Endodermal cell (in vitro differentiated cells): ENCODE data around the gene CREB3. TPM values are rescaled to one million over a fixed set of nuclear protein-coding genes. Genes with fewer than 3 reads are reported as not detected.

Experiments used
- DNase-seq: peaks from one replicate; pipeline ENCODE4 v3.0.0-alpha.2; 2017
- H3K27ac ChIP-seq: 2 replicates; pipeline ENCODE4 v1.5.1; 2013; ENCODE audit warnings: mild to moderate bottlenecking, low read depth, low read length, moderate library complexity
- H3K27me3 ChIP-seq: 2 replicates; pipeline ENCODE4 v1.6.1; 2013; ENCODE audit warnings: mild to moderate bottlenecking, low read length, moderate library complexity; ENCODE audit not compliant: insufficient read depth, control insufficient read depth, poor library complexity, severe bottlenecking
- H3K36me3 ChIP-seq: 2 replicates; pipeline ENCODE4 v1.7.0; 2013; ENCODE audit warnings: mild to moderate bottlenecking, low read length, moderate library complexity; ENCODE audit not compliant: control insufficient read depth, insufficient read depth
- H3K4me1 ChIP-seq: one replicate; pipeline ENCODE4 v1.7.0; 2013; ENCODE audit warnings: low read length; ENCODE audit not compliant: control insufficient read depth, insufficient read depth
- H3K4me3 ChIP-seq: 2 replicates; pipeline ENCODE4 v1.5.1; 2013; ENCODE audit warnings: mild to moderate bottlenecking, low read length, moderate library complexity
- H3K9ac ChIP-seq: 2 replicates; pipeline ENCODE4 v1.6.1; 2013; ENCODE audit warnings: mild to moderate bottlenecking, low read length, moderate library complexity; ENCODE audit not compliant: poor library complexity, severe bottlenecking; ENCODE audit errors: extremely low read depth
- H3K9me3 ChIP-seq: 2 replicates; pipeline ENCODE4 v1.6.1; 2013; ENCODE audit warnings: mild to moderate bottlenecking, low read length, moderate library complexity; ENCODE audit not compliant: control insufficient read depth
- H3K27ac Mint-ChIP-seq: 2 replicates; pipeline ENCODE4 v1.8.0; 2020; ENCODE audit warnings: mixed read lengths
- H3K27me3 Mint-ChIP-seq: 2 replicates; pipeline ENCODE4 v1.8.0; 2021; ENCODE audit warnings: mild to moderate bottlenecking, mixed read lengths; ENCODE audit not compliant: insufficient read depth
- H3K36me3 Mint-ChIP-seq: 2 replicates; pipeline ENCODE4 v1.8.0; 2020; ENCODE audit warnings: low read depth, mixed read lengths
- H3K4me1 Mint-ChIP-seq: 2 replicates; pipeline ENCODE4 v1.8.0; 2020; ENCODE audit warnings: mixed read lengths
- H3K4me3 Mint-ChIP-seq: 2 replicates; pipeline ENCODE4 v1.8.0; 2020; ENCODE audit warnings: mild to moderate bottlenecking, moderate library complexity, mixed read lengths
- H3K9me3 Mint-ChIP-seq: 2 replicates; pipeline ENCODE4 v1.8.0; 2020; ENCODE audit warnings: mild to moderate bottlenecking, mixed read lengths
- CTCF ChIP-seq: fragments of 200-600 bp; sonication (generic); conservative IDR thresholded peaks from 2 replicates; pipeline ENCODE4 v1.5.0; 2021; ENCODE audit warnings: antibody characterized with exemption, mild to moderate bottlenecking
- WGBS, 2 experiments: methylation state at CpG; one replicate each; pipeline versions ENCODE4 v1.1.5 to v1.1.7; 2013; ENCODE audit warnings: missing lambda C conversion rate in 2 of 2, mixed read lengths in 1 of 2; ENCODE audit not compliant: insufficient coverage in 1 of 2, insufficient read length in 1 of 2; 5-methylcytosine and 5-hydroxymethylcytosine counted together
- total RNA-seq, 2 donors: library from RNA; stranded (reverse); fragmentation: NEBNext Ultra II Directional in 1 of 2; extraction: Animal tissue kit (Norgen Biotek cat#: 25700) in 1 of 2; gene quantifications; 2 replicates in 1 of 2; 3 replicates in 1 of 2; pipeline ENCODE4 v1.2.1, GENCODE V29; 2021

The CREB3 gene
- total RNA-seq, 2 donors from 2014 or later, result 28.1 to 33.6 TPM

- H3K27ac ChIP-seq, result no peak overlapping the region
- H3K36me3 Mint-ChIP-seq, result peaks cover 42% of the 10 kb centered on the region
- H3K9me3 ChIP-seq, result no peaks in the 10 kb centered on the region
- WGBS, 2 experiments, result 90% methylated on average over 2 of the region's 2 CpGs; no CpG with 5 or more reads in 1 of the 2 experiments
- H3K4me3 ChIP-seq, result peak overlapping the region; percentile 96
- H3K4me1 ChIP-seq, result peaks cover 10% of the 10 kb centered on the region
- no peak overlapping the region for H3K9ac ChIP-seq
- TF ChIP-seq CTCF, result no peak
- no peaks in the 10 kb centered on the region for H3K9me3 Mint-ChIP-seq
- peak overlapping the region; percentile 85 for H3K4me3 Mint-ChIP-seq
- peaks cover 47% of the 10 kb centered on the region for H3K36me3 ChIP-seq
- DNase-seq, result no peak
- no peak overlapping the region for H3K27ac Mint-ChIP-seq
- no peaks in the 10 kb centered on the region for H3K27me3 ChIP-seq
- H3K27me3 Mint-ChIP-seq, result no peaks in the 10 kb centered on the region
- H3K4me1 Mint-ChIP-seq, result peaks cover 30% of the 10 kb centered on the region
Observed at GRCh38 chr9:35687972-35688557, 44.4 kb upstream of the CREB3 start.

GRCh38 chr9:35688558-35689541, 43.6 kb upstream of the CREB3 start:
- peaks cover 39% of the 10 kb centered on the region for H3K36me3 ChIP-seq
- Mint-ChIP-seq H3K4me1 (peaks cover 30% of the 10 kb centered on the region), H3K27ac (peak overlapping the region; percentile 66), H3K4me3 (peak overlapping the region; percentile 85), H3K36me3 (peaks cover 34% of the 10 kb centered on the region), H3K9me3 (no peaks in the 10 kb centered on the region), H3K27me3 (no peaks in the 10 kb centered on the region)
- H3K27me3 ChIP-seq, result no peaks in the 10 kb centered on the region
- H3K4me1 ChIP-seq, result peaks cover 10% of the 10 kb centered on the region
- H3K4me3 ChIP-seq, result peak overlapping the region; percentile 96
- peak overlapping the region; percentile 63 for H3K27ac ChIP-seq
- DNase-seq, result no peak
- H3K9me3 ChIP-seq, result no peaks in the 10 kb centered on the region
- whole genome bisulfite sequencing, 2 experiments, result 15 to 22% methylated on average over 11 of the region's 12 CpGs
- TF ChIP-seq CTCF, result no peak
- H3K9ac ChIP-seq, result peak overlapping the region; percentile 82

DNA sequence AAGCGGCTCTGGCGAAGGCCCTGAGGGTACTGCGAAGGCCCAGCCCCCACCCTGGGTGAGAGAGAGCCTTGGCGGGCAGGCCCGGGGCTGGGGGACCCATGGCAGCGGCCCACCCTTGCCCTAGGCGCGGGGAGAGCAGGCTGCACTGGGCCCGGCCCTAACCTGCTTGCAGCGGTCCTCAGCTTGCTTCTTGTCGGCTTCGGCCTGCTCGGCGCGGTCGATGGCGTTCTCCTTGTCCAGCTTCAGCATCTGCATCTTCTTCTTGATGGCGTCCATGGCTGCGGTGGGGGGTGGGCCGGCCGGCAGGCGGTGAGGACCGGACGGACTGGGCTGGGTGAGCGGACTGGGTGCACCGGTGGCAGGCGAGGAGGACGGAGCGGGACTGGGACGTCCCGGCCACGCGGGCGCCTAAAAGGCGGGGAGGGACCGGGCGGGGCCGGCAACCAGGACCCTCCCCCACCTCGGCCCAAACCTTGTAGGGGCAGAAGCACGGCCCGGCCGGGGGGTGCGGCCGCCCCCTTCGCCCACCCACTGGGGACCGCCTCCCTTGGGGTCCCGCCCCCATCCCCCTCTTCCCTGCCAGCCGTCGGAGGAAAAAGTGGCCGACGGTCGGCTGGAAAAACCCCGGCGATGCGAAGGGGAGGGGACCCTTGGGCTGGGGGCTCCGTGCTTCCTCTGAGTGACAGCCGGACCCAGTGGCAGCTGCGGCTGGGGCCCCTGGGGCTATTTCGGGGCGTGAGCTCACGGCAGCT, 42.7 kb upstream of the CREB3 start, which contains the start of gene TPM2:
TSS of gene TPM2 (minus strand) at position 384 of the 752 bp plus-strand sequence. CDS start at position 276, 108 bp downstream.
- H3K36me3 Mint-ChIP-seq, result peaks cover 25% of the 10 kb centered on the region
- WGBS, 2 experiments, result 0 to 1% methylated on average over 23 to 61 of the region's 61 CpGs
- peak within 1 kb of the TSS; percentile 85 for H3K4me3 Mint-ChIP-seq
- H3K4me1 ChIP-seq, result peaks cover 10% of the 10 kb centered on the region
- peak within 1 kb of the TSS; percentile 63 for H3K27ac ChIP-seq
- no peaks in the 10 kb centered on the region for H3K27me3 Mint-ChIP-seq
- H3K4me3 ChIP-seq, result peak within 1 kb of the TSS; percentile 96
- TF ChIP-seq CTCF, result no peak
- peaks cover 30% of the 10 kb centered on the region for H3K4me1 Mint-ChIP-seq
- H3K27me3 ChIP-seq, result no peaks in the 10 kb centered on the region
- peak within 1 kb of the TSS; percentile 82 for H3K9ac ChIP-seq
- H3K9me3 Mint-ChIP-seq, result no peaks in the 10 kb centered on the region
- no peaks in the 10 kb centered on the region for H3K9me3 ChIP-seq
- H3K36me3 ChIP-seq, result peaks cover 31% of the 10 kb centered on the region
- peak within 1 kb of the TSS; percentile 88 for H3K27ac Mint-ChIP-seq
- peak; percentile 89 for DNase-seq
